Upper lobe of left lung (tissue), 4 donors: Measurements from ENCODE around the gene HERC2.
"Not testable (repeated sequence)": the region's sequence is repeated elsewhere in the genome, so short reads cannot be mapped to it uniquely, and the experiment has no call there.

Experiments
- EP300 ChIP-seq, 4 donors: sonication (generic); formaldehyde crosslinking; IDR thresholded peaks; one replicate each; pipeline ENCODE4 v1.5.1; 2017; ENCODE audit warnings: antibody characterized with exemption in 4 of 4, control low read depth in 2 of 4
- POLR2A ChIP-seq, 4 donors: fragments of 450-650 bp; IDR thresholded peaks; one replicate each; pipeline ENCODE4 v1.5.1; 2016 to 2017; ENCODE audit warnings: antibody characterized with exemption in 4 of 4, mild to moderate bottlenecking in 2 of 4
- TF ChIP-seq, protein P1 (sequence below), 6 experiments: fragments of 450-650 bp in 4 of 6; fragments of 200-600 bp in 2 of 6; sonication (generic) in 2 of 6; IDR thresholded peaks; one replicate each; pipeline ENCODE4 v1.5.1; 2016 to 2019; ENCODE audit warnings: antibody characterized with exemption in 6 of 6

DNA sequence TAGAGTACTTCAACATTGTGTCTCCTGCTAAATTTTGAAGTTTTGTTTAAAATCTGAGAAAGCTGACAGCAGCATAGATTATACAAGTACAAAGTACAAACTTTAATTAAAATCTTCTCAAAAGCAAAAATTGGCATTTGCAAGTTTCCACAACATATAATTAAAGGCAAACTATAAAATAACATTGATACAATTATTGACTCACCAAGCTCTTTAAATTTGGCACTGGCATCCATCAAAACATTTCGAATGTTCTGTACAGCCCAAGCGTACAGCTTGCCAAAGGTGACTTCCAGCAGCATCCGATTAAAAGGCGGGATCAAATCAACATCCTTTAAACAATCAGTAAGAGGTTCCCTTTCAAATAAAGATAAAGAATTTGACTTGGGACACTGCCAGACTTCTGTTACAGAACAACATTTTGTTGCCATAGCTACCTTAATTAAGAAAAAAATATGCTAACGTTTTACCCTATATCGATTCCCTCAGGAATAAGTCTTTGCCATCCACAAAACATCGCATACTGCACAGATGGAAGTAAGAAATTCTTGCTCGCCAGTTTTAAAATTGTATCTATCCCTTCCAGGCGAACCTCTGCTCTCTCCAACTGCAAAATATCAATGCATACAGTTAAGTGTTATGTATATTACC lies 92.9 kb downstream of the HERC2 start:
- TF ChIP-seq, protein P1, sequence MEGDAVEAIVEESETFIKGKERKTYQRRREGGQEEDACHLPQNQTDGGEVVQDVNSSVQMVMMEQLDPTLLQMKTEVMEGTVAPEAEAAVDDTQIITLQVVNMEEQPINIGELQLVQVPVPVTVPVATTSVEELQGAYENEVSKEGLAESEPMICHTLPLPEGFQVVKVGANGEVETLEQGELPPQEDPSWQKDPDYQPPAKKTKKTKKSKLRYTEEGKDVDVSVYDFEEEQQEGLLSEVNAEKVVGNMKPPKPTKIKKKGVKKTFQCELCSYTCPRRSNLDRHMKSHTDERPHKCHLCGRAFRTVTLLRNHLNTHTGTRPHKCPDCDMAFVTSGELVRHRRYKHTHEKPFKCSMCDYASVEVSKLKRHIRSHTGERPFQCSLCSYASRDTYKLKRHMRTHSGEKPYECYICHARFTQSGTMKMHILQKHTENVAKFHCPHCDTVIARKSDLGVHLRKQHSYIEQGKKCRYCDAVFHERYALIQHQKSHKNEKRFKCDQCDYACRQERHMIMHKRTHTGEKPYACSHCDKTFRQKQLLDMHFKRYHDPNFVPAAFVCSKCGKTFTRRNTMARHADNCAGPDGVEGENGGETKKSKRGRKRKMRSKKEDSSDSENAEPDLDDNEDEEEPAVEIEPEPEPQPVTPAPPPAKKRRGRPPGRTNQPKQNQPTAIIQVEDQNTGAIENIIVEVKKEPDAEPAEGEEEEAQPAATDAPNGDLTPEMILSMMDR (IDR thresholded peaks at IDR 0.05): not testable (repeated sequence)
- TF ChIP-seq POLR2A, EP300 (IDR thresholded peaks at IDR 0.05): not testable (repeated sequence)
